Uterus (tissue), 4 donors: ENCODE data around the gene DIRAS1. TPM values are rescaled to one million over a fixed set of nuclear protein-coding genes. Genes with fewer than 3 reads are reported as not detected.

ENCODE experiments used
- DNase-seq, 2 donors: peaks; one replicate each; pipeline ENCODE4 v3.0.0-alpha.2; 2019 to 2020
- H3K27ac ChIP-seq, 2 donors: fragments of 200-600 bp; sonication (generic); 1 replicate in 1 of 2; 2 replicates in 1 of 2; pipeline ENCODE4 v1.5.1; 2016 to 2018
- H3K27me3 ChIP-seq, 2 donors: fragments of 200-600 bp; sonication (generic); one replicate each; pipeline ENCODE4 v1.5.1; 2018 to 2019; ENCODE audit warnings: control low read depth in 1 of 2
- H3K36me3 ChIP-seq, 2 donors: fragments of 200-600 bp; sonication (generic); one replicate each; pipeline ENCODE4 v1.5.1; 2019; ENCODE audit warnings: control low read depth in 1 of 2
- H3K4me1 ChIP-seq, 2 donors: fragments of 200-600 bp; sonication (generic); one replicate each; pipeline ENCODE4 v1.5.1; 2018 to 2019; ENCODE audit warnings: control low read depth in 1 of 2
- H3K4me3 ChIP-seq, 2 donors: fragments of 200-600 bp; sonication (generic); 1 replicate in 1 of 2; 2 replicates in 1 of 2; pipeline ENCODE4 v1.5.1; 2018 to 2019; ENCODE audit warnings: mild to moderate bottlenecking in 1 of 2
- H3K9me3 ChIP-seq, 2 donors: fragments of 200-600 bp; sonication (generic); one replicate each; pipeline ENCODE4 v1.5.1; 2019; ENCODE audit warnings: control low read depth in 1 of 2
- CTCF ChIP-seq, 4 experiments: fragments of 200-600 bp in 2 of 4; fragments of 450-650 bp in 2 of 4; sonication (generic) in 2 of 4; IDR thresholded peaks; one replicate each; pipeline ENCODE4 v1.5.1; 2016 to 2019; ENCODE audit warnings: antibody characterized with exemption in 4 of 4, mild to moderate bottlenecking in 2 of 4, moderate library complexity in 1 of 4
- POLR2A ChIP-seq, 2 donors: fragments of 450-650 bp; IDR thresholded peaks; one replicate each; pipeline ENCODE4 v1.6.1; 2016; ENCODE audit warnings: antibody characterized with exemption in 2 of 2, mild to moderate bottlenecking in 1 of 2, moderate library complexity in 1 of 2
- intact Hi-C: fragments of 100-400 bp; cut with DNase I; formaldehyde crosslinking; loops from one replicate; pipeline ENCODE4 v1.15.1; 2023; ENCODE audit warnings: low total_unique reads
- total RNA-seq, 4 donors: library from RNA; depleted of rRNA in 3 of 4; stranded (reverse); fragments of >200 nt in 3 of 4; gene quantifications; one replicate each; pipeline versions ENCODE4 v1.1.0 to v1.2.4, GENCODE V29; 2014 to 2023
- donor health status: DM: yes; HTN: yes; CAD: no.

Gene DIRAS1
- total RNA-seq, 4 donors from 2014 or later, result 1.0 to 34.1 (median 4.9) TPM

GRCh38 chr19:2767688-2768087 is 46.5 kb upstream of the DIRAS1 start:
- Histone ChIP-seq H3K36me3 (no peaks in the 10 kb centered on the region), H3K4me1 (peaks cover 0 to 4% of the 10 kb centered on the region in 2 donors), H3K4me3 (no peak overlapping the region), H3K27ac (no peak overlapping the region), H3K27me3 (no peaks in the 10 kb centered on the region), H3K9me3 (no peaks in the 10 kb centered on the region)
- intact Hi-C loops, result no loop called here
- TF ChIP-seq POLR2A (IDR thresholded peaks at IDR 0.05) (no peak), CTCF (IDR thresholded peaks at IDR 0.05) (no peak)
- no peak for DNase-seq

- DNase-seq, result no peak
- H3K27me3 ChIP-seq, result no peaks in the 10 kb centered on the region
- H3K27ac ChIP-seq, result no peak overlapping the region
- H3K4me1 ChIP-seq, result peaks cover 0 to 4% of the 10 kb centered on the region in 2 donors
- H3K36me3 ChIP-seq, result no peaks in the 10 kb centered on the region
- no peaks in the 10 kb centered on the region for H3K9me3 ChIP-seq
- no peak overlapping the region for H3K4me3 ChIP-seq
- intact Hi-C loops, result no loop called here
- no peak for TF ChIP-seq POLR2A (IDR thresholded peaks at IDR 0.05)
- no peak for TF ChIP-seq CTCF (IDR thresholded peaks at IDR 0.05)
Measured at GRCh38 chr19:2766594-2767372, 45.6 kb upstream of the DIRAS1 start.

GRCh38 chr19:2765376-2765775 is 44.2 kb upstream of the DIRAS1 start:
- TF ChIP-seq POLR2A (IDR thresholded peaks at IDR 0.05), result no peak
- TF ChIP-seq CTCF (IDR thresholded peaks at IDR 0.05), result no peak
- no peak for DNase-seq
- peaks cover 0 to 3% of the 10 kb centered on the region in 2 donors for H3K4me1 ChIP-seq
- intact Hi-C loops, result no loop called here
- H3K27me3 ChIP-seq, result no peaks in the 10 kb centered on the region
- no peaks in the 10 kb centered on the region for H3K36me3 ChIP-seq
- no peaks in the 10 kb centered on the region for H3K9me3 ChIP-seq
- no peak overlapping the region for H3K27ac ChIP-seq
- H3K4me3 ChIP-seq, result no peak overlapping the region

- TF ChIP-seq POLR2A (IDR thresholded peaks at IDR 0.05) (no peak), CTCF (IDR thresholded peaks at IDR 0.05) (no peak)
- Histone ChIP-seq H3K4me3 (no peak overlapping the region), H3K27me3 (no peaks in the 10 kb centered on the region), H3K27ac (no peak overlapping the region), H3K36me3 (no peaks in the 10 kb centered on the region), H3K9me3 (no peaks in the 10 kb centered on the region), H3K4me1 (no peaks in the 10 kb centered on the region)
- no peak for DNase-seq
- intact Hi-C loops, result no loop called here
Measured at GRCh38 chr19:2764945-2765344, 43.8 kb upstream of the DIRAS1 start.

GRCh38 chr19:2763687-2764086 is 42.5 kb upstream of the DIRAS1 start:
- Histone ChIP-seq H3K36me3 (no peaks in the 10 kb centered on the region), H3K4me3 (no peak overlapping the region), H3K27ac (no peak overlapping the region), H3K27me3 (no peaks in the 10 kb centered on the region), H3K4me1 (no peaks in the 10 kb centered on the region), H3K9me3 (no peaks in the 10 kb centered on the region)
- TF ChIP-seq CTCF (IDR thresholded peaks at IDR 0.05) (no peak), POLR2A (IDR thresholded peaks at IDR 0.05) (no peak)
- no peak for DNase-seq
- intact Hi-C loops, result no loop called here
